Liver (tissue), 9 donors: Measurements from ENCODE around the gene SLC10A3. TPM values are rescaled to one million over a fixed set of nuclear protein-coding genes. Genes with fewer than 3 reads are reported as not detected.

Experiments used
- DNase-seq: peaks from one replicate; pipeline ENCODE4 v3.0.0-alpha.2; 2017; ENCODE audit warnings: low spot score
- H3K27ac ChIP-seq, 2 donors: one replicate each; pipeline ENCODE4 v1.7.0; 2013; ENCODE audit warnings: inconsistent platforms in 2 of 2, low read length in 2 of 2, control low read depth in 1 of 2, low read depth in 1 of 2, mild to moderate bottlenecking in 1 of 2
- H3K27me3 ChIP-seq, 4 donors: one replicate each; pipeline versions ENCODE4 v1.6.1 to v1.7.0; 2013; ENCODE audit warnings: low read length in 3 of 4, inconsistent platforms in 1 of 4, mild to moderate bottlenecking in 1 of 4, moderate library complexity in 1 of 4; ENCODE audit not compliant: control insufficient read depth in 4 of 4, insufficient read depth in 4 of 4
- H3K36me3 ChIP-seq, 4 donors: one replicate each; pipeline versions ENCODE4 v1.6.1 to v1.7.0; 2013; ENCODE audit warnings: low read length in 3 of 4, mild to moderate bottlenecking in 3 of 4, low read depth in 1 of 4, moderate library complexity in 1 of 4; ENCODE audit not compliant: control insufficient read depth in 4 of 4, insufficient read depth in 3 of 4
- H3K4me1 ChIP-seq, 4 donors: one replicate each; pipeline versions ENCODE4 v1.6.1 to v1.7.0; 2013; ENCODE audit warnings: low read length in 3 of 4, mild to moderate bottlenecking in 3 of 4, moderate library complexity in 1 of 4; ENCODE audit not compliant: control insufficient read depth in 4 of 4, insufficient read depth in 4 of 4
- H3K4me3 ChIP-seq, 3 donors: one replicate each; pipeline versions ENCODE4 v1.6.1 to v1.7.0; 2013; ENCODE audit warnings: low read length in 3 of 3, control low read depth in 1 of 3, low read depth in 1 of 3, mild to moderate bottlenecking in 1 of 3
- H3K9ac ChIP-seq, 2 donors: one replicate each; pipeline ENCODE4 v1.7.0; 2013; ENCODE audit warnings: low read length in 2 of 2, mild to moderate bottlenecking in 2 of 2, moderate library complexity in 2 of 2, control low read depth in 1 of 2, low read depth in 1 of 2
- H3K9me3 ChIP-seq, 4 donors: one replicate each; pipeline versions ENCODE4 v1.6.1 to v1.7.0; 2013; ENCODE audit warnings: low read length in 3 of 4; ENCODE audit not compliant: control insufficient read depth in 4 of 4
- ATF3 ChIP-seq: IDR thresholded peaks from 2 replicates; pipeline ENCODE4 v1.6.1; 2016; ENCODE audit warnings: antibody characterized with exemption
- EGR1 ChIP-seq, 2 donors: IDR thresholded peaks; 2 replicates each; pipeline ENCODE4 v1.6.1; 2016 to 2018; ENCODE audit warnings: antibody characterized with exemption in 2 of 2, low read depth in 2 of 2
- FOXA1 ChIP-seq: IDR thresholded peaks from 2 replicates; pipeline ENCODE4 v1.6.1; 2016; ENCODE audit warnings: antibody characterized with exemption
- FOXA2 ChIP-seq: IDR thresholded peaks from 2 replicates; pipeline ENCODE4 v1.6.1; 2016; ENCODE audit warnings: antibody characterized with exemption
- GABPA ChIP-seq, 2 donors: IDR thresholded peaks in 1 of 2; conservative IDR thresholded peaks in 1 of 2; 2 replicates each; pipeline ENCODE4 v1.6.1; 2016; ENCODE audit warnings: antibody characterized with exemption in 2 of 2, mild to moderate bottlenecking in 1 of 2, moderate library complexity in 1 of 2
- HNF4A ChIP-seq, 2 donors: conservative IDR thresholded peaks; 2 replicates each; pipeline ENCODE4 v1.6.1; 2016; ENCODE audit warnings: antibody characterized with exemption in 2 of 2, mild to moderate bottlenecking in 2 of 2
- HNF4G ChIP-seq: IDR thresholded peaks from 2 replicates; pipeline ENCODE4 v1.6.1; 2016; ENCODE audit warnings: antibody characterized with exemption
- JUND ChIP-seq, 2 donors: IDR thresholded peaks; 2 replicates each; pipeline ENCODE4 v1.6.1; 2016; ENCODE audit warnings: antibody characterized with exemption in 2 of 2
- NR2F2 ChIP-seq: IDR thresholded peaks from 2 replicates; pipeline ENCODE4 v1.6.1; 2016; ENCODE audit warnings: antibody characterized with exemption
- RAD21 ChIP-seq, 2 donors: IDR thresholded peaks; 2 replicates each; pipeline ENCODE4 v1.6.1; 2016; ENCODE audit warnings: antibody characterized with exemption in 2 of 2, mild to moderate bottlenecking in 2 of 2
- RXRA ChIP-seq, 2 donors: IDR thresholded peaks; 2 replicates each; pipeline ENCODE4 v1.6.1; 2017 to 2018; ENCODE audit warnings: antibody characterized with exemption in 2 of 2, mild to moderate bottlenecking in 1 of 2
- SP1 ChIP-seq: IDR thresholded peaks from 2 replicates; pipeline ENCODE4 v1.6.1; 2018; ENCODE audit warnings: antibody characterized with exemption, mild to moderate bottlenecking
- TAF1 ChIP-seq: conservative IDR thresholded peaks from 2 replicates; pipeline ENCODE4 v1.6.1; 2016; ENCODE audit warnings: antibody characterized with exemption, mild to moderate bottlenecking
- YY1 ChIP-seq: IDR thresholded peaks from 2 replicates; pipeline ENCODE4 v1.6.1; 2016; ENCODE audit warnings: antibody characterized with exemption, mild to moderate bottlenecking
- WGBS: extraction: QIAGEN DNeasy Blood & Tissue Kit; methylation state at CpG from one replicate; pipeline ENCODE4 v1.1.7; 2013; 5-methylcytosine and 5-hydroxymethylcytosine counted together
- polyA plus RNA-seq, 2 donors: library from polyadenylated mRNA; stranded (reverse) in 1 of 2; unstranded in 1 of 2; fragments of 200-250 nt in 1 of 2; fragments of >200 nt in 1 of 2; fragmentation: Nextera tagmentation in 1 of 2; extraction: Ambion mirVana in 1 of 2; gene quantifications; one replicate each; pipeline versions ENCODE4 v1.2.1 to v1.2.3, GENCODE V29; 2013 to 2015
- total RNA-seq, 2 donors: library from RNA; depleted of rRNA; stranded (reverse); fragments of >200 nt; gene quantifications; one replicate each; pipeline ENCODE4 v1.2.3, GENCODE V29; 2014
- TF ChIP-seq, protein P1 (sequence below): IDR thresholded peaks from 2 replicates; pipeline ENCODE4 v1.6.1; 2016; ENCODE audit warnings: antibody characterized with exemption
- TF ChIP-seq, protein P2 (sequence below): IDR thresholded peaks from 2 replicates; pipeline ENCODE4 v1.6.1; 2016; ENCODE audit warnings: antibody characterized with exemption
- TF ChIP-seq, protein P3 (sequence below): IDR thresholded peaks from 2 replicates; pipeline ENCODE4 v1.6.1; 2016; ENCODE audit warnings: antibody characterized with exemption, mild to moderate bottlenecking
- TF ChIP-seq, protein P4 (sequence below): fragments of 150-350 bp; IDR thresholded peaks from 2 replicates; pipeline ENCODE4 v1.5.1; 2017; ENCODE audit warnings: improper control_type of control experiment, low read depth, low read length; ENCODE audit not compliant: missing input control
- donor health status: healthy.
- donor health status: healthy.
- donor health status: healthy.
- donor health status: healthy.
- donor health status: healthy.

The SLC10A3 gene
- total and polyA plus RNA-seq, 4 donors, result 3.2 to 5.6 (median 4.5) TPM

DNA sequence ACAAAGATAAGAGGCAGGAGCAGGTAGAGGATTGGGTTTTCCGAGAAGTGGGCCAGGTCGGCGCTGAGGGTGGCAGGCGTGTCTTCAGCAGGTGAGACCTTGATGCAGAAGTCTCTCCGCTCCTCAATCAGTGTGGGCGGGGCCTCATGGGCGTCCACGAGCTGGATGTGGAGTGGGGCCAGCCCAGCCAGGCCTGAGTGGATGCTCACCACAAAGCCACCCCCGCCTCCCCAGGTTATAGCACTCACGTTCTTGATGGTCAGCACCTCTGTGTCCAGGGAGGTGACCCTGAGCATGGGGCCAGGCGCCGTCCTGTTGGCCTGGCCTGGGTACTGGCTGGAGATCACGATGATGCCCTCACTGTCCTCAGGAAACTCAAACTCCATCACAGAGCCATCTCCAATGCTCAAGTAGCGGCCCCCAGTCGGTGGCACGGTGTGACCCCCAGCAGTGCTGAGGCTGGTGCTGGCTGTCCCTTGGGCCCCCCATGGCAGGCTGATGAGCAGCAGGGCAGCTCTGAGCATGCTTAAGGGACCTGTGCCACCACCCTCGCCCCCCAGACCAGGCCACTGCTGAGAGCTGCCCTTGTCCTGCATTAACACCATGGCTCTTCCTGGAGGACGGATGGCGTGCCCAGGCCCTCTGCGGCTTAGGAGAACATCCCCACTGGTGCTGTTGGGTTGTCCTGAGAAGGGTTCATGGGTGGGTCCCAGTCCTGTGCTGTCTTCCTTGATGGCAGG is 1.9 kb downstream of the SLC10A3 start:
- Histone ChIP-seq H3K36me3 (peaks cover 0 to 6% (median 2%) of the 10 kb centered on the region in 4 donors), H3K4me1 (peaks cover 11 to 36% (median 20%) of the 10 kb centered on the region in 4 donors), H3K9me3 (no peaks in the 10 kb centered on the region), H3K9ac (no peak overlapping the region), H3K4me3 (no peak overlapping the region), H3K27ac (no peak overlapping the region), H3K27me3 (no peaks in the 10 kb centered on the region)
- 95% methylated on average over 20 of the region's 20 CpGs for WGBS
- TF ChIP-seq ATF3 (no peak), EGR1 (IDR thresholded peaks at IDR 0.05; ENCODE audit: low read depth in 2 of 2) (no peak), TAF1 (no peak), NR2F2 (no peak), JUND (IDR thresholded peaks at IDR 0.05) (no peak), HNF4A (conservative IDR thresholded peaks at IDR 0.05) (no peak)
- TF ChIP-seq, protein P1, sequence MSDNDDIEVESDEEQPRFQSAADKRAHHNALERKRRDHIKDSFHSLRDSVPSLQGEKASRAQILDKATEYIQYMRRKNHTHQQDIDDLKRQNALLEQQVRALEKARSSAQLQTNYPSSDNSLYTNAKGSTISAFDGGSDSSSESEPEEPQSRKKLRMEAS, result no peak
- DNase-seq, result no peak

DNA sequence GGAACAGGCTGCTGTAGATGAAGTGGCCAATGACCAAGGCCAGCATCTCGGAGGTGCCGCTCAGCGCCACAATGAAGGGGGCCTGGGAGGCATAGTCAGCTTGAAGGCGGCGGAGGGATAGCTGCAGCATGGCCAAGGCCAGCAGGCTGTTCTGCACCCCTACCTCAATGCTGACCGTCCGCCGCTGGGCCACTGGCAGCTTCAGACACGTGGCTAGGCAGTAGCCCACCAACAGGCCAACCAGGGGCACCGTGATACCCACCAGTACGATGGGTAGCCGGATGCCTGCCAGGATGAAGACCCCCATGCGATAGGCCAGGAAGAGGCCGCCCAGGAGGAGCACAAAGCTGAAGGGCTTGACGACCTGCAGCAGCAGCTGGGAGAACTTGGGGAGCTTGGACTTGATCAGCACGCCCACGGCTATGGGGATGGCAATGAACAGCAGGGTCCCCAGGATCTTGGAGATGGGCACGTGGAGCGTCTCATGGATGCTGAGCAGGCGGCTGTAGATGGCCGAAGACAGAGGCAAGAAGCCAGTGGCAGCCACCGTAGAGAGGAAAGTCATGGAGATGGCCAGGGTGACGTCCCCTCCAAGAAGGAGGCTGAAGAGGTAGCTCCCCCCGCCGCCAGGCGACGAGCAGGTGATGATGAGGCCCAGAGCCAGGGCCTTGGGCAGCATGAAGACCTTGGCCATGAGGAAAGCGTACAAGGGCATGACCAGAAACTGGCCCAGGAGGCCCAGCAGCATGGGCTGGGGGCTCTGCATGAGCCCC is 2.7 kb downstream of the SLC10A3 start:
- Histone ChIP-seq H3K27ac (no peak overlapping the region), H3K9ac (no peak overlapping the region), H3K4me1 (peaks cover 11 to 36% (median 20%) of the 10 kb centered on the region in 4 donors), H3K9me3 (no peaks in the 10 kb centered on the region), H3K36me3 (peaks cover 0 to 6% (median 2%) of the 10 kb centered on the region in 4 donors), H3K27me3 (no peaks in the 10 kb centered on the region), H3K4me3 (no peak overlapping the region)
- 96% methylated on average over 28 of the region's 28 CpGs for WGBS
- TF ChIP-seq, protein P1, result no peak
- TF ChIP-seq YY1, result no peak
- TF ChIP-seq NR2F2, result no peak
- TF ChIP-seq, protein P2, sequence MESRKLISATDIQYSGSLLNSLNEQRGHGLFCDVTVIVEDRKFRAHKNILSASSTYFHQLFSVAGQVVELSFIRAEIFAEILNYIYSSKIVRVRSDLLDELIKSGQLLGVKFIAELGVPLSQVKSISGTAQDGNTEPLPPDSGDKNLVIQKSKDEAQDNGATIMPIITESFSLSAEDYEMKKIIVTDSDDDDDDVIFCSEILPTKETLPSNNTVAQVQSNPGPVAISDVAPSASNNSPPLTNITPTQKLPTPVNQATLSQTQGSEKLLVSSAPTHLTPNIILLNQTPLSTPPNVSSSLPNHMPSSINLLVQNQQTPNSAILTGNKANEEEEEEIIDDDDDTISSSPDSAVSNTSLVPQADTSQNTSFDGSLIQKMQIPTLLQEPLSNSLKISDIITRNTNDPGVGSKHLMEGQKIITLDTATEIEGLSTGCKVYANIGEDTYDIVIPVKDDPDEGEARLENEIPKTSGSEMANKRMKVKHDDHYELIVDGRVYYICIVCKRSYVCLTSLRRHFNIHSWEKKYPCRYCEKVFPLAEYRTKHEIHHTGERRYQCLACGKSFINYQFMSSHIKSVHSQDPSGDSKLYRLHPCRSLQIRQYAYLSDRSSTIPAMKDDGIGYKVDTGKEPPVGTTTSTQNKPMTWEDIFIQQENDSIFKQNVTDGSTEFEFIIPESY, result no peak
- TF ChIP-seq FOXA2, result no peak
- TF ChIP-seq HNF4A (conservative IDR thresholded peaks at IDR 0.05), result no peak
- TF ChIP-seq, protein P3, sequence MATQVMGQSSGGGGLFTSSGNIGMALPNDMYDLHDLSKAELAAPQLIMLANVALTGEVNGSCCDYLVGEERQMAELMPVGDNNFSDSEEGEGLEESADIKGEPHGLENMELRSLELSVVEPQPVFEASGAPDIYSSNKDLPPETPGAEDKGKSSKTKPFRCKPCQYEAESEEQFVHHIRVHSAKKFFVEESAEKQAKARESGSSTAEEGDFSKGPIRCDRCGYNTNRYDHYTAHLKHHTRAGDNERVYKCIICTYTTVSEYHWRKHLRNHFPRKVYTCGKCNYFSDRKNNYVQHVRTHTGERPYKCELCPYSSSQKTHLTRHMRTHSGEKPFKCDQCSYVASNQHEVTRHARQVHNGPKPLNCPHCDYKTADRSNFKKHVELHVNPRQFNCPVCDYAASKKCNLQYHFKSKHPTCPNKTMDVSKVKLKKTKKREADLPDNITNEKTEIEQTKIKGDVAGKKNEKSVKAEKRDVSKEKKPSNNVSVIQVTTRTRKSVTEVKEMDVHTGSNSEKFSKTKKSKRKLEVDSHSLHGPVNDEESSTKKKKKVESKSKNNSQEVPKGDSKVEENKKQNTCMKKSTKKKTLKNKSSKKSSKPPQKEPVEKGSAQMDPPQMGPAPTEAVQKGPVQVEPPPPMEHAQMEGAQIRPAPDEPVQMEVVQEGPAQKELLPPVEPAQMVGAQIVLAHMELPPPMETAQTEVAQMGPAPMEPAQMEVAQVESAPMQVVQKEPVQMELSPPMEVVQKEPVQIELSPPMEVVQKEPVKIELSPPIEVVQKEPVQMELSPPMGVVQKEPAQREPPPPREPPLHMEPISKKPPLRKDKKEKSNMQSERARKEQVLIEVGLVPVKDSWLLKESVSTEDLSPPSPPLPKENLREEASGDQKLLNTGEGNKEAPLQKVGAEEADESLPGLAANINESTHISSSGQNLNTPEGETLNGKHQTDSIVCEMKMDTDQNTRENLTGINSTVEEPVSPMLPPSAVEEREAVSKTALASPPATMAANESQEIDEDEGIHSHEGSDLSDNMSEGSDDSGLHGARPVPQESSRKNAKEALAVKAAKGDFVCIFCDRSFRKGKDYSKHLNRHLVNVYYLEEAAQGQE, result no peak
- no peak for TF ChIP-seq SP1
- TF ChIP-seq HNF4G, result no peak
- no peak for TF ChIP-seq RAD21 (IDR thresholded peaks at IDR 0.05)
- TF ChIP-seq ATF3, result no peak
- TF ChIP-seq FOXA1, result no peak
- no peak for TF ChIP-seq EGR1 (IDR thresholded peaks at IDR 0.05; ENCODE audit: low read depth in 2 of 2)
- TF ChIP-seq, protein P4, sequence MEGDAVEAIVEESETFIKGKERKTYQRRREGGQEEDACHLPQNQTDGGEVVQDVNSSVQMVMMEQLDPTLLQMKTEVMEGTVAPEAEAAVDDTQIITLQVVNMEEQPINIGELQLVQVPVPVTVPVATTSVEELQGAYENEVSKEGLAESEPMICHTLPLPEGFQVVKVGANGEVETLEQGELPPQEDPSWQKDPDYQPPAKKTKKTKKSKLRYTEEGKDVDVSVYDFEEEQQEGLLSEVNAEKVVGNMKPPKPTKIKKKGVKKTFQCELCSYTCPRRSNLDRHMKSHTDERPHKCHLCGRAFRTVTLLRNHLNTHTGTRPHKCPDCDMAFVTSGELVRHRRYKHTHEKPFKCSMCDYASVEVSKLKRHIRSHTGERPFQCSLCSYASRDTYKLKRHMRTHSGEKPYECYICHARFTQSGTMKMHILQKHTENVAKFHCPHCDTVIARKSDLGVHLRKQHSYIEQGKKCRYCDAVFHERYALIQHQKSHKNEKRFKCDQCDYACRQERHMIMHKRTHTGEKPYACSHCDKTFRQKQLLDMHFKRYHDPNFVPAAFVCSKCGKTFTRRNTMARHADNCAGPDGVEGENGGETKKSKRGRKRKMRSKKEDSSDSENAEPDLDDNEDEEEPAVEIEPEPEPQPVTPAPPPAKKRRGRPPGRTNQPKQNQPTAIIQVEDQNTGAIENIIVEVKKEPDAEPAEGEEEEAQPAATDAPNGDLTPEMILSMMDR, result no peak
- TF ChIP-seq GABPA (IDR thresholded peaks at IDR 0.05 in 1 of 2, conservative IDR thresholded peaks at IDR 0.05 in 1 of 2), result no peak
- no peak for TF ChIP-seq TAF1
- no peak for TF ChIP-seq JUND (IDR thresholded peaks at IDR 0.05)
- TF ChIP-seq RXRA (IDR thresholded peaks at IDR 0.05), result no peak
- no peak for DNase-seq
